NCI-H2196 treated with DMSO at 0.1 percent for 48 hours (cell line): ENCODE results near the gene SRPK2.
A peak's percentile ranks its signal among the peaks of the same experiment; 100 is the strongest.
"Not testable (repeated sequence)": the region's sequence is repeated elsewhere in the genome, so short reads cannot be mapped to it uniquely, and the experiment has no call there.

Source experiments
- DNase-seq: peaks from one replicate; lab custom pipeline; 2025; ENCODE audit not compliant: unreplicated experiment; lab: John Stamatoyannopoulos, UW

The SRPK2 gene

GRCh38 chr7:105268511-105269392 is 120.0 kb downstream of the SRPK2 start:
- DNase-seq, result peak; percentile 33

GRCh38 chr7:105268056-105268455 is 120.7 kb downstream of the SRPK2 start:
- DNase-seq, result no peak

- DNase-seq, result no peak
Measured at GRCh38 chr7:105267244-105267643, 121.5 kb downstream of the SRPK2 start.

- DNase-seq, result no peak
Measured at GRCh38 chr7:105264707-105265106, 124.0 kb downstream of the SRPK2 start.

GRCh38 chr7:105261689-105262088 is 127.0 kb downstream of the SRPK2 start:
- no peak for DNase-seq

GRCh38 chr7:105260201-105260871 is 128.4 kb downstream of the SRPK2 start:
- not testable (repeated sequence) for DNase-seq

- not testable (repeated sequence) for DNase-seq
Measured at GRCh38 chr7:105258919-105259318, 129.8 kb downstream of the SRPK2 start.

GRCh38 chr7:105257338-105257737 is 131.4 kb downstream of the SRPK2 start:
- no peak for DNase-seq

GRCh38 chr7:105256761-105257231 is 131.9 kb downstream of the SRPK2 start:
- no peak for DNase-seq

GRCh38 chr7:105250706-105251105 is 138.0 kb downstream of the SRPK2 start:
- no peak for DNase-seq

GRCh38 chr7:105250239-105250638 is 138.5 kb downstream of the SRPK2 start:
- no peak for DNase-seq

- DNase-seq, result no peak
Measured at GRCh38 chr7:105249216-105249615, 139.5 kb downstream of the SRPK2 start.

- no peak for DNase-seq
Measured at GRCh38 chr7:105246679-105247078, 142.0 kb downstream of the SRPK2 start.

GRCh38 chr7:105246256-105246655 is 142.5 kb downstream of the SRPK2 start:
- no peak for DNase-seq

- DNase-seq, result no peak
Measured at GRCh38 chr7:105245398-105246114, 143.2 kb downstream of the SRPK2 start.

GRCh38 chr7:105244594-105244993 is 144.1 kb downstream of the SRPK2 start:
- no peak for DNase-seq

- no peak for DNase-seq
Measured at GRCh38 chr7:105241198-105241597, 147.5 kb downstream of the SRPK2 start.

GRCh38 chr7:105238198-105238765 is 150.4 kb downstream of the SRPK2 start:
- no peak for DNase-seq

GRCh38 chr7:105234886-105235285 is 153.8 kb downstream of the SRPK2 start:
- no peak for DNase-seq

GRCh38 chr7:105232829-105233291 is 155.9 kb downstream of the SRPK2 start:
- DNase-seq, result not testable (repeated sequence)

- no peak for DNase-seq
Measured at GRCh38 chr7:105230486-105230885, 158.2 kb downstream of the SRPK2 start.
